Measurements from ENCODE around the gene TMCC1. TPM values are rescaled to one million over a fixed set of nuclear protein-coding genes. Genes with fewer than 3 reads are reported as not detected.

The TMCC1 gene
- total RNA-seq, 1 donor from 2014 or later = 42.3 TPM

GRCh38 chr3:129927072-129927471 lies 33.6 kb upstream of the TMCC1 start:
- intact Hi-C loops (cut with DNase I) = no loop called here
- no peak for DNase-seq
- ATAC-seq = no peak

GRCh38 chr3:129919806-129920205 lies 26.3 kb upstream of the TMCC1 start:
- no peak for ATAC-seq
- DNase-seq = no peak
- Histone ChIP-seq H3K27ac (no peak overlapping the region), H3K4me1 (no peaks in the 10 kb centered on the region), H3K4me3 (no peak overlapping the region), H3K9me3 (peaks cover 26% of the 10 kb centered on the region), H3K27me3 (no peaks in the 10 kb centered on the region), H3K36me3 (no peaks in the 10 kb centered on the region)
- intact Hi-C loops (cut with DNase I) = no loop called here
- TF ChIP-seq, protein P1, sequence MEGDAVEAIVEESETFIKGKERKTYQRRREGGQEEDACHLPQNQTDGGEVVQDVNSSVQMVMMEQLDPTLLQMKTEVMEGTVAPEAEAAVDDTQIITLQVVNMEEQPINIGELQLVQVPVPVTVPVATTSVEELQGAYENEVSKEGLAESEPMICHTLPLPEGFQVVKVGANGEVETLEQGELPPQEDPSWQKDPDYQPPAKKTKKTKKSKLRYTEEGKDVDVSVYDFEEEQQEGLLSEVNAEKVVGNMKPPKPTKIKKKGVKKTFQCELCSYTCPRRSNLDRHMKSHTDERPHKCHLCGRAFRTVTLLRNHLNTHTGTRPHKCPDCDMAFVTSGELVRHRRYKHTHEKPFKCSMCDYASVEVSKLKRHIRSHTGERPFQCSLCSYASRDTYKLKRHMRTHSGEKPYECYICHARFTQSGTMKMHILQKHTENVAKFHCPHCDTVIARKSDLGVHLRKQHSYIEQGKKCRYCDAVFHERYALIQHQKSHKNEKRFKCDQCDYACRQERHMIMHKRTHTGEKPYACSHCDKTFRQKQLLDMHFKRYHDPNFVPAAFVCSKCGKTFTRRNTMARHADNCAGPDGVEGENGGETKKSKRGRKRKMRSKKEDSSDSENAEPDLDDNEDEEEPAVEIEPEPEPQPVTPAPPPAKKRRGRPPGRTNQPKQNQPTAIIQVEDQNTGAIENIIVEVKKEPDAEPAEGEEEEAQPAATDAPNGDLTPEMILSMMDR (IDR thresholded peaks at IDR 0.05) = no peak

More at GRCh38 chr3:129927072-129927471, 33.6 kb upstream of the TMCC1 start:
- TF ChIP-seq, protein P1 (IDR thresholded peaks at IDR 0.05) = no peak
- Histone ChIP-seq H3K27ac (no peak overlapping the region), H3K27me3 (no peaks in the 10 kb centered on the region), H3K4me3 (no peak overlapping the region), H3K36me3 (no peaks in the 10 kb centered on the region), H3K9me3 (no peaks in the 10 kb centered on the region), H3K4me1 (no peaks in the 10 kb centered on the region)

GRCh38 chr3:129919357-129919756 lies 25.8 kb upstream of the TMCC1 start:
- Histone ChIP-seq H3K9me3 (peaks cover 26% of the 10 kb centered on the region), H3K36me3 (no peaks in the 10 kb centered on the region), H3K27ac (no peak overlapping the region), H3K27me3 (no peaks in the 10 kb centered on the region), H3K4me1 (no peaks in the 10 kb centered on the region), H3K4me3 (no peak overlapping the region)
- no peak for DNase-seq
- intact Hi-C loops (cut with DNase I) = no loop called here
- TF ChIP-seq, protein P1 (IDR thresholded peaks at IDR 0.05) = no peak
- no peak for ATAC-seq

- ATAC-seq = no peak
- Histone ChIP-seq H3K4me3 (no peak overlapping the region), H3K9me3 (peaks cover 26% of the 10 kb centered on the region), H3K36me3 (no peaks in the 10 kb centered on the region), H3K4me1 (no peaks in the 10 kb centered on the region), H3K27ac (no peak overlapping the region), H3K27me3 (no peaks in the 10 kb centered on the region)
- TF ChIP-seq, protein P1 (IDR thresholded peaks at IDR 0.05) = no peak
- intact Hi-C loops (cut with DNase I) = no loop called here
- no peak for DNase-seq
These were observed 24.9 kb upstream of the TMCC1 start for GRCh38 chr3:129918461-129918860.

DNA sequence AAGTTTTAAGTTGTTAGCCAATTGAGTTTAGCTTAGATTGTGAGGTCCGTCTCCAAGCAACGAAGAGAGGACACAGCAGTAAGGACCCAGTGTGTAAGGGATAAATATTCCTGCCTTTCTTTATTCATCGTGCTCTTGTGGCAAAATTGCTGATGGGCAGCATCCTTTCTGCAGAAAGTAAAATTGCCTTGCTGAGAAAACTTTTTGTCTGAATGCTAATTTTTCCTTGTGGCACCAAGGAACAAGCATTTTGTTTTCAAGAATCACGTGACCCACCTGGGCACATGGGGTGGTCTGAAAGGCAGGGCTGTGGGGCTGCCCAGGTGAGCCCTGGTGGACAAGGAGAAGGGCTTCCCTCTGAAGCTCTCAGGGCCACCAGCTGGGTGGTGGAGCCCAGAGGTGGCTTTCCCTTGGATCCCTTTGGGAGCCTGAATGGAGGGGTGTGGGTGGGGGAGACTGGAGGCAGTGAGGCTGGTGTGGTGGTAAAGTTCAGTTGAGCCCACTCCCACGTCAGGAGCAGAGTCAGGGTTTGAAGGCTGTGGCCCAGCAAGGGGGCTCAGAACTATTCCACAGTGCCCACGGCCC lies 24.0 kb upstream of the TMCC1 start:
- ATAC-seq (no peak), DNase-seq (no peak)
- Histone ChIP-seq H3K36me3 (no peaks in the 10 kb centered on the region), H3K27me3 (no peaks in the 10 kb centered on the region), H3K4me3 (no peak overlapping the region), H3K4me1 (no peaks in the 10 kb centered on the region), H3K9me3 (peaks cover 26% of the 10 kb centered on the region), H3K27ac (no peak overlapping the region)
- TF ChIP-seq, protein P1 (IDR thresholded peaks at IDR 0.05) = no peak
- intact Hi-C loops (cut with DNase I) = no loop called here

- no peaks in the 10 kb centered on the region for H3K27me3 ChIP-seq
- H3K4me1 ChIP-seq = no peaks in the 10 kb centered on the region
- H3K4me3 ChIP-seq = no peak overlapping the region
- intact Hi-C loops (cut with DNase I) = no loop called here
- H3K9me3 ChIP-seq = peaks cover 23% of the 10 kb centered on the region
- ATAC-seq = no peak
- TF ChIP-seq, protein P1 (IDR thresholded peaks at IDR 0.05) = no peak
- DNase-seq = no peak
- H3K27ac ChIP-seq = no peak overlapping the region
- no peaks in the 10 kb centered on the region for H3K36me3 ChIP-seq
These were observed 20.1 kb upstream of the TMCC1 start for GRCh38 chr3:129913618-129914017.
